ENCODE data around the gene ABCC4. TPM values are rescaled to one million over a fixed set of nuclear protein-coding genes. Genes with fewer than 3 reads are reported as not detected.

The ABCC4 gene
- 20.4 and 21.4 TPM in 2 replicates for total RNA-seq (ENCODE audit: low replicate concordance)

GRCh38 chr13:95301183-95301967 is at the start of gene ABCC4:
TSS of gene ABCC4 (minus strand) at chr13:95301451. CDS start at chr13:95301314, 137 bp downstream.
- peak; percentile 66 for DNase-seq (ENCODE audit: low read depth)
- H3K4me3 ChIP-seq (ENCODE audit: low read depth, low read length): peak within 1 kb of the TSS; percentile 91
- no peak for TF ChIP-seq CTCF (IDR thresholded peaks at IDR 0.05; ENCODE audit: insufficient read depth, low read length)

GRCh38 chr13:95349267-95349666 is 48.0 kb upstream of the ABCC4 start:
- TF ChIP-seq CTCF (IDR thresholded peaks at IDR 0.05; ENCODE audit: insufficient read depth, low read length): no peak
- peak; percentile 9 for DNase-seq (ENCODE audit: low read depth)

GRCh38 chr13:95343944-95344343 is 42.7 kb upstream of the ABCC4 start:
- no peak overlapping the region for H3K4me3 ChIP-seq (ENCODE audit: low read depth, low read length)
- TF ChIP-seq CTCF (IDR thresholded peaks at IDR 0.05; ENCODE audit: insufficient read depth, low read length): no peak
- DNase-seq (ENCODE audit: low read depth): peak; percentile 37

More at GRCh38 chr13:95349267-95349666, 48.0 kb upstream of the ABCC4 start:
- H3K4me3 ChIP-seq (ENCODE audit: low read depth, low read length): no peak overlapping the region

- peak; percentile 20 for DNase-seq (ENCODE audit: low read depth)
- H3K4me3 ChIP-seq (ENCODE audit: low read depth, low read length): no peak overlapping the region
- TF ChIP-seq CTCF (IDR thresholded peaks at IDR 0.05; ENCODE audit: insufficient read depth, low read length): no peak
These were observed 40.2 kb upstream of the ABCC4 start for GRCh38 chr13:95341441-95341840.

GRCh38 chr13:95338905-95339304 is 37.7 kb upstream of the ABCC4 start:
- DNase-seq (ENCODE audit: low read depth): no peak
- no peak for TF ChIP-seq CTCF (IDR thresholded peaks at IDR 0.05; ENCODE audit: insufficient read depth, low read length)

GRCh38 chr13:95337597-95337996 is 36.3 kb upstream of the ABCC4 start:
- no peak for TF ChIP-seq CTCF (IDR thresholded peaks at IDR 0.05; ENCODE audit: insufficient read depth, low read length)
- no peak for DNase-seq (ENCODE audit: low read depth)
- H3K4me3 ChIP-seq (ENCODE audit: low read depth, low read length): no peak overlapping the region

More at GRCh38 chr13:95338905-95339304, 37.7 kb upstream of the ABCC4 start:
- H3K4me3 ChIP-seq (ENCODE audit: low read depth, low read length): no peak overlapping the region

Measured in fibroblast of the aortic adventitia (primary cell).